ENCODE data around the gene SERPINI1. TPM values are rescaled to one million over a fixed set of nuclear protein-coding genes. Genes with fewer than 3 reads are reported as not detected.

Gene SERPINI1
- total RNA-seq, 1 experiment from 2014 or later: 6.0 TPM

GRCh38 chr3:167843886-167844285, 108.4 kb downstream of the SERPINI1 start:
- H4K8ac ChIP-seq (replicated peaks; ENCODE audit: insufficient read length, low read depth, low read length): no peak overlapping the region
- H3K27ac ChIP-seq (ENCODE audit: insufficient read length, low read depth, low read length): no peak overlapping the region
- H2AK5ac ChIP-seq (ENCODE audit: insufficient read length, low read length): no peak overlapping the region
- no peak overlapping the region for H2BK12ac ChIP-seq (ENCODE audit: insufficient read length, low read depth, low read length)
- H4K91ac ChIP-seq (ENCODE audit: insufficient read length, low read depth, low read length): no peak overlapping the region
- H3K4me3 Mint-ChIP-seq: no peak overlapping the region
- no peaks in the 10 kb centered on the region for H3K4me1 Mint-ChIP-seq
- no peak for DNase-seq
- no peak overlapping the region for H4K5ac ChIP-seq (ENCODE audit: insufficient read length, low read depth, low read length)
- no peaks in the 10 kb centered on the region for H3K9me3 ChIP-seq (ENCODE audit: control insufficient read depth, low read depth, low read length)
- H3K18ac ChIP-seq (ENCODE audit: insufficient read length, low read depth, low read length): no peak overlapping the region
- H3K4ac ChIP-seq (ENCODE audit: low read depth, low read length): no peak overlapping the region
- no peak overlapping the region for H2BK15ac ChIP-seq (ENCODE audit: low read depth, low read length)
- H3K23ac ChIP-seq (ENCODE audit: insufficient read length, low read depth, low read length): no peak overlapping the region
- no peak overlapping the region for H3K56ac ChIP-seq (ENCODE audit: insufficient read length, low read depth, low read length)
- no peak overlapping the region for H3K9ac ChIP-seq (ENCODE audit: extremely low read depth, insufficient read length, low read length)
- H2BK5ac ChIP-seq (ENCODE audit: insufficient read length, low read length): no peak overlapping the region
- H3K14ac ChIP-seq (ENCODE audit: insufficient read depth, low read length): no peak overlapping the region
- no peak for TF ChIP-seq CTCF (conservative IDR thresholded peaks at IDR 0.05)
- H3K27me3 ChIP-seq (ENCODE audit: insufficient read depth, low read length): no peaks in the 10 kb centered on the region
- no peak overlapping the region for H3K4me2 ChIP-seq (ENCODE audit: insufficient read depth, insufficient read length, low read length)
- H2BK20ac ChIP-seq (ENCODE audit: low read depth, low read length, poor library complexity, severe bottlenecking): no peak overlapping the region
- H3K79me2 ChIP-seq (ENCODE audit: insufficient read depth, low read length): no peaks in the 10 kb centered on the region
- no peaks in the 10 kb centered on the region for H4K20me1 ChIP-seq (ENCODE audit: control insufficient read depth, insufficient read depth, insufficient read length)
- H3K23me2 ChIP-seq (ENCODE audit: insufficient read length, low read depth, low read length, poor library complexity, severe bottlenecking): no peaks in the 10 kb centered on the region
- H2AFZ ChIP-seq (ENCODE audit: low read length): no peak overlapping the region
- no peaks in the 10 kb centered on the region for H3K36me3 Mint-ChIP-seq (ENCODE audit: insufficient read depth in 1 of 3, low read depth in 3 of 3)
- H2BK120ac ChIP-seq (ENCODE audit: low read depth, low read length, poor library complexity, severe bottlenecking): no peak overlapping the region
- H3K4me1 ChIP-seq (ENCODE audit: insufficient read depth, low read length): no peaks in the 10 kb centered on the region
- H3K27me3 Mint-ChIP-seq (ENCODE audit: low read depth): no peaks in the 10 kb centered on the region
- H3K79me1 ChIP-seq (ENCODE audit: insufficient read depth, low read depth, low read length, poor library complexity, severe bottlenecking): no peaks in the 10 kb centered on the region
- peaks cover 0 to 2% of the 10 kb centered on the region in 2 experiments; a peak in 1 of 5 replicates for H3K9me3 Mint-ChIP-seq
- WGBS (ENCODE audit: extremely low coverage, insufficient read length, low lambda C conversion rate): no CpG with 5 or more reads among the region's 2 CpGs
- no peak overlapping the region for H3K27ac Mint-ChIP-seq
- H3T11ph ChIP-seq (ENCODE audit: low read length): no peak overlapping the region

Measured in H9 (cell line).